SHP77 treated with DMSO at 0.1 percent for 48 hours (cell line): ENCODE measurements around the gene KCNC1.

Experiments used
- DNase-seq: peaks from one replicate; lab custom pipeline; 2025; lab: John Stamatoyannopoulos, UW

KCNC1 gene

GRCh38 chr11:17738151-17738973, 3.8 kb downstream of the KCNC1 start:
- no peak for DNase-seq

DNA sequence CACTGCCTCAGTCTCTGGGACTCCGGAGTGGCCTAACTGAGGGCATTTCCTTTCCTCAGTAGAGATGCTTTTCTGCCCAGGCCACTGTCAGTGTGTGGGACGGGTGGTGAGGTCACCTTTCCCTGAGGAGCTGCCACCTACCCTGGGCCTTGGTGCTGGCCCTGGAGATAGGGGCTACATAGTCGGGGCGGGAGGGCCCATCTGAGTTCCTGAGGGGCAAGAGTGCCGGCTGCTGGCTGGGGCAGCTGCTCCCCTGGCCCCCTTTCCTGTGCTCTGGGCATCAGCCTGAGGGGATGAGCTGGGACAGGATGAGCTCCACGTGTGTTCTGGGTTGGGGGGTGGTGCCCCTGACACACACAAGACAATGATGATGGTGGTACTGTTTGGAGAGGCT, 5.4 kb downstream of the KCNC1 start:
- no peak for DNase-seq

GRCh38 chr11:17740649-17741235, 6.2 kb downstream of the KCNC1 start:
- no peak for DNase-seq

DNA sequence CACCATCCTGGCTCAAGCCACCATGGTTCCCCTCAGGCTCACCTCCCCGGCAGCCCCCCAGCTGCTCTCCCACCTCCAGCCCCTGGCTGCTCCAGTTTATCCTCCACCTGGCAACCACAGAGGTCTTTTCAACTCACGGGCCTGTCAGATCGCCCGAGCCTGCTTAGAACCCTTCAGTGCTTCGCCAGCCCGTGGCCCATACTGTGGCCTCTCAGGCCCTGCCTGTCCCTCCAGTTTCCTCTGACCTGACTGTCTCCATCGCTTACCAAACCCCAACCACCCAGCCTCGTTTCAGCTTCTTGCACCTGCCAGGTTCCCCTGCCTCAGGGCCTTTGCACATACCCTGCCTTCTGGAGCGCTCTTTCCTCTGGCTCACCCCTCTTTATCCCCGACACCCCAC, 6.9 kb downstream of the KCNC1 start:
- DNase-seq = no peak

GRCh38 chr11:17742019-17742418, 7.4 kb downstream of the KCNC1 start:
- DNase-seq = no peak

DNA sequence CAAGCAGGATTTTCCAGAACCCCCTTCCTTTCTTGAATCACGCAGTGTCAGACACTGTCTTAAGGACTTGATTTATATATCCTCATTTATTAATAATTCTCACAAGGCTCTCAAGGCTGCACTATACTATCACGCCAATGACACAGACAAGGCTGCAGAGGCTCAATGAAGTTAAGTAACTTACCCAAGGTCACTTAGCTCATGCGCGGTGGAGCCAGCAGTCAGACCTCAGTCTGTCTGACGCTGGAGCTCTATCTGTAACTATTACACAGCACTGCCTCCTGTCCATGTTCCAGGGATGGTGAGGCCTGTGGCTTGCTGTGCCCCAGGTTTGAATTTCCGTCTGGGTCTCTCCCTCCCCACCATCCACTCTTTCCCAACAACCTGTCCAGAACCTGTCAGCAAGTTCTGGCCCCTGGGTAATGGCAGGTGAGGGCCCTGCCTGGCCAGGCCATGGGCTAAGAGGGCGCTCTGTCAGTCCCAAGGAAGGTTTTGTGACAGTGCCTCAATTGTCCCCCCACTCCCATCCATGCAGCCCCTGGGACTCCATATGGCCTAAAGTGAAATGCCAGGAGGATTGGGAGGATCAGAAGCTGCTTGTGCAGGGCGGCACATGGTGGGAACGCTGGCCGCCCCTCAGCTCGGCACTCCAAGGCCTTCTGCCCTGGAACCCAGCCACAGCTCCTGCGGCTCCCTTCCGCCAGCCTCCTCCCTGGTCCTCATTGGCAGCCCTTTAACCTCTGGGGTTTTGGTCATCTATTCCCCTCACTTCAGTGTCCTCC, 8.6 kb downstream of the KCNC1 start:
- no peak for DNase-seq

DNA sequence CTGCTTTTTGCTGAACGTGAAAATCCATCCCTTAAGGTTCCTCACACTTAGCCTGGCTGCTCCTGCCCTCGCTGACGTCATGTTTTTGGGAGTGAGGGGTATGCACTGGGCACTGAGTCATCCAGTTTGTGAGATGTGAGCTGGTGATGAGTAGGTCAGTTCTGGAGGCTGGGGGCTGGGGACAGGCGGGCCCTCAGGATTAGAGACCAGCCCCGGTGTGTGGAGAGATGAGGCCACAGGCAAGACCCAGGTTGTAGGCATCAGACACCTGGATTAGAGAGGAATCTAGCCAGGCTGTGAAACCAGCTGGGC, 9.2 kb downstream of the KCNC1 start:
- no peak for DNase-seq

DNA sequence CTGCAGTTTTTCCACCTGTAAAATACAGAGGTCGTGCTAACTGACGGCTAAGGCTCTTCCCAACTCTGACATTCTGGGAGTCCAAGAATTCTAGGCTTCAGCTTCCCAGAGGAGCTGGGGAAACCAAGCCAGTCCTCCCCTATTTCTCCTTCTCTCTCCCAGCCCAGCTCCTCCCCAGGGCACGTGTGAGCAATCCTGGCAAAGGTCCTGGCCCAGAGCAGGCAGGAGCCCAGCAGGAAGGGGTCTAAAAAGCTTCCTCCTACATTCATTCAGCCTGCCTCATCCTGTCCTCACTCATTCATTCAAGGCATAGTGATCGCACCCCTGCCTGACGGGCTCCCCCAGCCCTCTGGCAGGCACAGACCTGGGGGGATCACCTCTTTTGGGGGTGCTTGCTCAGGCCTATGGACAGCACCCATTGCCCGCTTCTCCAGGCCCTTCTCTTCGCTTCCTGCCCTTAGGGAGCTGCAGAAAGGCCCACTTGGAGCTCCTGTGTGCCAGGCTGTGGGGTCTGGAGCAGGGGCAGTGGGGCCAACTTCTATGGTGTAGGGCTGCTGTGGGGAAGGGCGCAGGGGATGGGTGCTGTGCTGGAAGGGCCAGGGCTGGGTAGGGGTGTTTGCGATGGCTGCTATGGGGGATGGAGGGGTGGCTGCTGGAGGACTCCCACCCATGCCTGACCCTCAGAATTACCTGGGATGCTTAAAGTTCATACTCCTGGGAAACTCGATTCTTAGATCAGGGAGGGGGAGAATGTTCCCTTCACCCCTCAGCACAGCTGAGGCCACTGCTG, 9.8 kb downstream of the KCNC1 start:
- no peak for DNase-seq

- no peak for DNase-seq
Measured at GRCh38 chr11:17745023-17745772, 10.6 kb downstream of the KCNC1 start.

GRCh38 chr11:17746096-17746495, 11.5 kb downstream of the KCNC1 start:
- DNase-seq = no peak

- DNase-seq = no peak
Measured at GRCh38 chr11:17747131-17747955, 12.8 kb downstream of the KCNC1 start.

GRCh38 chr11:17748044-17748443, 13.5 kb downstream of the KCNC1 start:
- no peak for DNase-seq

- no peak for DNase-seq
Measured at GRCh38 chr11:17748761-17749721, 14.5 kb downstream of the KCNC1 start.

DNA sequence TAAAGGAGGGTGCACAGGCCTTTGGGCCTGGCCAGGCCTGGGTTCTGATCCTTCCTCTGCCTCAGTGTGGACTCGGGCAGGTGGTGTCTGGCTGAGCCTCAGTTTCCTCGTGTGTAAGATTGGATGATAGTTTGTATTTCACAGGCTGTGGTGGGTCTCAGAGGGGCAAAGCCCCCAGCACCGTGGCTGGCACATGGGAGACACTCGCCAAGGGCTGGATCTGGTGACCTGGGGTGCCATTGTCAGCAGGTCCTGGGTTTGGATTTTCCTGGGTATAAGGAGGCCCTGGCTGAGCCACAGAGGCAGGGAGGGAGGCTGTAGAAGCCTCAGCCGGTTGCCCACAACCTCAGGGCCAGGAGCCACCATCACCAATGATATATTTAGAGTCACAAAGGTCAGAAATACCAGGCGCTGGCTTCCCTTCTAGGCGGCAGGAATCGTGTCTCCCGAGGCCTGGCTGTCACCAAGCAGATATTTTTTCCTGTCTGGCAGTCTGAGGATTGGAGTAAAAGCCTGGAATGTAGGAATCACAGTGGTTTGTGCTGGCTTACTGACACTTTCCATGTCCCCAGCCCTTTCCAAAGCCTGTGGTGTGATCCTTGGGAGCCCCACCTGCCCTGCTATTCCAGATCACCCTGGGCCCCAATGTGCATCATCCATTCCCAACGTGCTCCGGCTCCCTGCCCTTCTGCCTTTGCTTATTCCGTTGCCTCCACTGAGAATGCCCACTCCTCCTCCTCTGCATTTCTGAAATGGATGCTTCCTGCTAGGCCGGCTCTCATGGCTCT, 15.6 kb downstream of the KCNC1 start:
- DNase-seq = no peak

DNA sequence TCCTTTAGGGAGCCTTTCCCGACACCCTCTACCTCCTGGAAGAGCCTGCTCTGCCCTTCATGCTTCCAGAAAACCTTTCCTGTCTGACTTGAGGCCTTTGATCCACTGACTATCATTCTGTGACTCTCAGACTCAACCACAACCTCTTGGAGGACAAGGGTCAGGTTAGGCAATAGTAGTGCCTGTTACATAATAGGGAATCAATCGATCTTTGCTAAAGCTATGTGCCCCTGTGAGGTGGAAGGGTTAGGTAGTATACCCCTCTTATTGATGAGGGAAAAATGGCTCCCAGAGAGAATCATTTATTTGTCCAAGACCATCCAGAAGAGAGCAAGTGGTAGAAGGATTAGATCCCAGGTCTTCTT, 16.2 kb downstream of the KCNC1 start:
- no peak for DNase-seq

- no peak for DNase-seq
Measured at GRCh38 chr11:17751558-17751957, 17.0 kb downstream of the KCNC1 start.

GRCh38 chr11:17752144-17752543, 17.6 kb downstream of the KCNC1 start:
- no peak for DNase-seq

DNA sequence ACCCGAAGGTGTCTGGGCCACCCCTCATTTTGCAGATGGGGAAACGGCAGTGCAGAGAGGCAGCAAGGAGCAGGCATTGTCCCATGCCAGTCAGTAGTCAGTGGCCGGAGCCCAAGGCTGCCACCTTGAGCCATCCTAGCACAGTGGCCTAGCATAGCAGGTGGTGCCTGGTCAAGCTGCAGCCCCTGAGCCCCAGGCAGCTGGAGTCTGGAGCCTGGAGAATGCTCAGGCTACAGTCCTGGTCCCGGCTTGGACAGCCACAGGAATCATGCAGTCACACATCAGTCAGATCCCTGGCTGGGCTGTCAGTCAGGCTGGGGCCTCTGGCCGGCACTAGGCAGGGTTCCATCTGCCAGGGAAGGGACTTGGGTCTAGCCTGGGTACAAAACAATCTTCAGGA, 18.6 kb downstream of the KCNC1 start:
- no peak for DNase-seq

DNA sequence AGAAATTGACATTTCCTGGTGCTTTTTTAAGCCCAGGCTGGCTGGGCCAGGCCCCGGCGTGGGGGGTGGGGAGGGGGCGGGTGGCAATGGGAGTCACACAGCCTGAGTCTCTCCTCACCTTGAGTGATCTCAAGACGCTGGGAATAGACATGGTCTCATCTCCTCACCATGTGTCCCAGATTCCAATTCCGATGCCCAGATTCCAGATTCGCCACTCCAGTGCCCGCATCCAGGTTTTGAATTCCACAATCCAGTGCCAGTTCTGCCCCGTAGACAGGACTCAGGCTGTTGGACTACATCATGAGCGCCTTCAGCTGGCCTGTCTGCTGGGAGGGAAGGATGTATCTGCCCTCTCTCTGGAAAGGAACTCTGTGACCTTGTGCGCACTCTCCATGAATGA, 19.1 kb downstream of the KCNC1 start:
- no peak for DNase-seq
